GM12875 (cell line): Measurements from ENCODE around the gene C22orf31.

Source experiments
- H3K4me3 ChIP-seq: one replicate; pipeline ENCODE4 v1.5.1; 2011; ENCODE audit warnings: low read depth, low read length, control low read depth
- CTCF ChIP-seq: IDR thresholded peaks from 2 replicates; pipeline ENCODE4 v1.5.1; 2011; ENCODE audit warnings: low read depth, mild to moderate bottlenecking, control low read depth, inconsistent platforms, low read length, moderate library complexity, borderline replicate concordance; ENCODE audit not compliant: insufficient read depth

The C22orf31 gene

GRCh38 chr22:29082826-29083545, 21.4 kb upstream of the C22orf31 start:
- H3K4me3 ChIP-seq: no peak overlapping the region
- no peak for TF ChIP-seq CTCF

- no peak overlapping the region for H3K4me3 ChIP-seq
- no peak for TF ChIP-seq CTCF
These were observed 20.0 kb upstream of the C22orf31 start for GRCh38 chr22:29081517-29082236.

- TF ChIP-seq CTCF: no peak
- no peak overlapping the region for H3K4me3 ChIP-seq
These were observed 18.7 kb upstream of the C22orf31 start for GRCh38 chr22:29080106-29080975.

- no peak overlapping the region for H3K4me3 ChIP-seq
These were observed 17.7 kb upstream of the C22orf31 start for GRCh38 chr22:29079218-29079901.

GRCh38 chr22:29078869-29079207, 17.2 kb upstream of the C22orf31 start:
- H3K4me3 ChIP-seq: no peak overlapping the region
- TF ChIP-seq CTCF: no peak

More at GRCh38 chr22:29079218-29079901, 17.7 kb upstream of the C22orf31 start:
- TF ChIP-seq CTCF: no peak

- no peak overlapping the region for H3K4me3 ChIP-seq
- TF ChIP-seq CTCF: no peak
These were observed 16.6 kb upstream of the C22orf31 start for GRCh38 chr22:29078036-29078868.
